CD1c-positive myeloid dendritic cell (primary cell): ENCODE results near the gene SUSD2.
"Not testable (repeated sequence)": the region's sequence is repeated elsewhere in the genome, so short reads cannot be mapped to it uniquely, and the experiment has no call there.

Experiments used
- DNase-seq: peaks from one replicate; pipeline ENCODE4 v3.0.0-alpha.2; 2016; ENCODE audit errors: extremely low spot score

SUSD2 gene

DNA sequence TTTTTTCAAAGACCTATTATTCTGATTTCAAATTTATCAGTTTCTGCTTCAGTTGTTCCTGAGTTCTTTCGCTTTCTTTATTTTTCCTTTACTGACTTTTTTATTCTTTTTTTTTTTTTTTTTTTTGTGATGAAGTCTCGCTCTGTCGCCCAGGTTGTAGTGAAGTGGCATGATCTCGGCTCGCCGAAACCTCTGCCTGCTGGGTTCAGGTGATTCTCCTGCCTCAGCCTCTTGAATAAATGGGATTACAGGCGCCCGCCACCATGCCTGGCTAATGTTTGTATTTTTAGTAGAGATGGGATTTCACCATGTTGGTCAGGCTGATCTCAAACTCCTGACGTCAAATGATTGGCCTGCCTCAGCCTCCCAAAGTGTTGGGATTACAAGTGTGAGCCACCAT, 31.8 kb downstream of the SUSD2 start:
- DNase-seq, result not testable (repeated sequence)

DNA sequence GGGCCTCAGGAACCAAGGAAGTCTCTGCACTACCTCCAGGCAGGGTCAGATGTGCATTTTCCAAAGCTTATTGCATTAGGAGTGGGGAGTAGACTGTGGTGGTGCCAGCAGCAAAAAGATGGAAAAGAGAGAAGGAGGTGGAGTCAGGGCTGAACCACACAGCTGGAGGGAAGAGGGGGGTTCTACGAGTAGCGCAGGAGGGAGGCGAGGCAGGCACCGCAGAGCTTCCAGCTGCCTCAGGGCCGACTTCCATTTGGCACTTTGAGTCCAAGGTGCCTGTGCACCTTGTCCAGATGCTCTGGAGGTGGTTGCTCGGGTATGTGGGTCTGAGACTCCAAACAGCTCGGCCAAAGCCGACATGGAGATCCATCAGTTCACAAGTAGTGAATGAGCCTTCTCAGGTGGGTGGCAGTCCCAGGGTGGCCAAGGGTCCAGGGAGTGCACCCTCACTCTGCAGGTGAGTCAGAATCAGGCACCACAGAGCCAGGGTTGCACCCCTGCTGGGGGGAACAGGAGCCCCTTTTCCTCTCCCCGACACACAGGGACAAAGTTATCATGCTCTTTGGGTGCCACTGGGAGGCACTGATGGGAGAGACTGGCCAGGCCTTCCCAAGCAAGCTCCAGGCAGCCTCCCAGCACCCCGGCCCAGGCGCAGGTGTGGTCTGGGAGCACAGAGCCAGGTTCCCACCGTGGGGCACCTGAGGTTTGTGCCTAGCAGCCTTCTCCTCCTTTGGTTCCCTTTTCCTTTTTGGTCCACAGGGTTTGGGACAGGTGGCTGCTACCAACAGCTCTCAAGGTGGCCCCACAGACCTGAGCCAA, 33.4 kb downstream of the SUSD2 start:
- DNase-seq, result no peak

DNA sequence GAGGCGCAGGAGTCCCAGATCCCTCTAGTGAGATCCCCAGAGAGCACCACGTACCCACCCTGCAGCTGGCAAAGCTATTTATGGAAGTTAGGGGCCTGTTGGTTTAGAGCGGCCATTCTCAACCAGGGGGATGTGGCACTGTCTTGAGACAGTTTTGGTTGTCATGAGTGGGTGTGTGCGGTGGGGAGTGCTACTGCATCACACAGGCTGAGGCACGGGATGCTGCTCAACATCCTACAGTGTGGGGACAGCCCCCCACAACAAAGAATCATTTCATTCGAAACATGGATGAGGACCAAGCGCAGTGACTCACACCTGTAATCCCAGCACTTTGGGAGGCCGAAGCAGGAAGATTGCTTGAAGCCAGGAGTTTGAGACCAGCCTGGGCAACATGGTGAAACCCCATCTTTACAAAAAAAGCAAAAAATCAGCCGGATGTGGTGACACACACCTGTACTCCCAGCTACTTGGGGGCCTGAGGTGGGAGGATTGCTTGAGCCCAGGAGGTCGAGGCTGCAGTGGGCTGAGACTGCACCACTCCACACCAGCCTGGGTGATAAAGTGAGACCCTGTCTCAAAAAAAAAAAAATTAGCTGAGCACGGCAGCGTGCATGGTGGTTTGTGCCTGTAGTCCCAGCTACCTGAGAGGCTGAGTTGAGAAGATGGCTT, 35.4 kb downstream of the SUSD2 start:
- no peak for DNase-seq

DNA sequence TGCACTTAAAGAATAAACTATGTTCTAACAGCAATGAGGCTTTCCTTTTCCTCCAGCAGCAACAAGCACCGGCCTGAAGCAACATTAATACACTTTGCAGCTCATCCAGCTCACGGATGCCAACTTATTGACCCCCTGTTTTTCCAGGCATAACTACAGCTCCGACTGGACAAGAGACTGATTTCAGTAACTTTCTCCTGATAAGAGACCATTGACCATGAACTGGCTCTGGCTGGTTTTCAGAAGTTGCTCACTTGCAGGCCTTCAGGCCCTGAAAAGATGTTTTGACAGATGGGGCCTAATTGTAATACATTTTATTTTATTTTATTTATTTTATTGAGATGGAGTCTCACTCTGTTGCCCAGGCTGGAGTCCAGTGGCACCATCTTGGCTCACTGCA, 36.1 kb downstream of the SUSD2 start:
- DNase-seq, result no peak

DNA sequence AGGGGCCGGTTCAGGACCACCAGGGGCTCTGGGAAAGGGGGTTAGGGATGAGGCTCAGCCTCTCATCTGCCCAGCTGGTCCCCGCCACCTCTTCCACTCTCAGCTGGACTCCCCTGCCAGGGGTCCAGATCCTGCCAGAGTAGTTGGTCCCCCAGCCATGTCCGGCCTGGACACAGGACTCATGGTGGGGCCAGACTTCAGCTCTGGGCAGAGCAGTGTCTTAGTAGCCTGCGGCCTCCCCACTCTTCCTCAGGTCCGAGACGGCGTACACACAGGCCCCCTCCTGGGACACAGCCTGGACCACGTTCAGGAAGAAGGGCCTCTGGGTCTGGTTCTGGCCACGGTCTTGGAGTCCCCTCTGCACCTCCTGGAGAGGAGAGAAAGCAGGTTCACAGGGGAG, 38.5 kb downstream of the SUSD2 start:
- no peak for DNase-seq

DNA sequence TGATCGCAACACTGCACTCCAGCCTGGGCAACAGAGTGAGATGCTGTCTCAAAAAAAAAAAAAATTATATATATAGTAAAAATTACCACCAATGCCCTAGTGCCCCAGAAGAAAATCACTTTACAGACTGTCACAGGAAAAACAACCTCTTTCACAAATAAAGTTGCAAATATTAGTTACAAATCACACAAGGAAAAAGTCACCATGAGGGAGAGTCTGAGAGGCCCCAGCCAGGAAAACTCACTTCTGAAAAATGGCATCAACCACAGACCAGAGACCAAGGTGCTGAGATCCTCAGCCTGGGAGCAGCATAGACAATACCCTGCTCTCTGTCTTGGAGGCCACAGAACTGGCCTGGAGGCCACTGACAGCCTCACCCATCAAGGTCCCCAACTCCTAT, 43.2 kb downstream of the SUSD2 start:
- no peak for DNase-seq

DNA sequence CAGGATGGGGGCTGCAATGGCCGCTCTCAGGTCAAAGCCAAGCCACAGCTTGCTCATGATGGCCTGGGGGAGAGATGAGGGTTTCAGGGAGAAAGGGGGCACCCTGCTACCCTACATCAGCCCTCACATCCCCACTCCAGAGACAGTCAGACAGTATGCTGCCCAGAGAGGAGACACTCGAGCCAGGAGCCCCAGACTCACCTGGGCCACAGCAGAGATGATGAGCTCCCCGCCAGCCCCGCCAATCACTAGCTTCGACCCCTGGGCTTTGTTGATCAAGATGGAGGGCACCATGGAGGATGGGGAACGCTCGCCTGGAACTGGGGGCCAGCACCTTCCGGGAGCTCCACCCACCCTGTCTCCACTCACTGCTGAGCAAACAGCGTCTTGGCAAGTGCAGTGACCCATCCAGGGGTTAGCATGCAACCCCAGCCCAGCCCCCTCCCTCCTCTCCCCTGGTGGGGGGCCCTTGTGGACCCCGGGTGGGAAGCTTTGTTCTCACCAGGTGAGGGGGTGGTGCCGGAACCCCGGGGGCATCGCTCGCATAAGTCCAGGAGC, 43.8 kb downstream of the SUSD2 start:
- no peak for DNase-seq

DNA sequence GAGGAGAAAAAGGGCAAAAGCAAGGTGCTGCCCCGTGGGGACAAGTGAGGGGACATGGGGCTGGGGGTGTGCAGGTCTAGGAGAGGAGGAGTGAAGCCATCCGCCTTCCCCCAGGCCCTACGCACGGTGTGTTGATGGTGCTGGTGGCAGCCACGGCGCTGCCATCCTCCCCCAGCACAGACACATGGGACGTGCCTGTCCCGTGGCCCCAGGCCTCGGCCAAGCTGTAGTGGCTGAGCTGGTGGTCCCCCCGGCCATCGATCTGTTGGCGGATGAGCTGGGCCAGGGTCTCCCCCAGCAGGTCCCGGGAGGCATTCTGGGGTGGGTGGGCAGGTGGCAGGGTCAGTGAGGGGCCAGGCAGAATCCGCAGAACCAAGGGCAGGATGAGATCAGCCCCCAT, 44.7 kb downstream of the SUSD2 start:
- no peak for DNase-seq

DNA sequence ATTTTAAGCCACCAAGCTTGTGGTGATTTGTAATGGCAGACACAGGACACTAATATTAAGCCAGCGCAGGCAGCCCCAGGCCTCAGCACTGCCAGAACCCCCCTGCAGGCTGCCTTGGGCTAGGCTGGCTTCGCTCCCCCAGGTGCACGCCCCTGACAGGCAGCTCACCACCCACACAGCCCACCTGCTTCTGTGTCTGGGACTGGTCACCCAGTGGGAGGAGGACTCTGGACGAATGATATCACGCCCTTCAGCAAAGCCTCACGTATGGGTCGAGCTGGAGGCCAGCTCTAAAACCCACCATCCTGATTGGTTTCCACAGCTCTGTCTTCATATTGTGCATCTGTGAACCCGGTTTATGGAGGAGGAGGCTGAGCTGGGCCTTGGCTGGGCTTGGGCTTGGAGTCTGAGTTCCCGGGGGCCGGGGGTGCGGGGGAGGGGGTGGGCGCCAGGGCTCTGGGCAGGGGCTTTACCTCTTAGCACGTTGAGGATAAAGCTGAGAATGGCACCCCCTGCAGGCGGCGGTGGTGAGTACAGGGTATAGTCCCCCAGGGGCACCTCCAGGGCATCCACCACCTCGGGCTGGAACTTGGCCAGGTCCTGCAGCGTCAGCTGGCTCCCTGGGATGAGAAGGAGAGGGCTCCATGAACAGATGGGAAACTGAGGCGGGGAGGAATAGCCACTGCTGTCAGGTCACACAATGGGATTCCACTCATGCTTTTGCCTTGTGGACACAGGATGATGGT, 49.8 kb downstream of the SUSD2 start:
- DNase-seq, result peak; percentile 64

DNA sequence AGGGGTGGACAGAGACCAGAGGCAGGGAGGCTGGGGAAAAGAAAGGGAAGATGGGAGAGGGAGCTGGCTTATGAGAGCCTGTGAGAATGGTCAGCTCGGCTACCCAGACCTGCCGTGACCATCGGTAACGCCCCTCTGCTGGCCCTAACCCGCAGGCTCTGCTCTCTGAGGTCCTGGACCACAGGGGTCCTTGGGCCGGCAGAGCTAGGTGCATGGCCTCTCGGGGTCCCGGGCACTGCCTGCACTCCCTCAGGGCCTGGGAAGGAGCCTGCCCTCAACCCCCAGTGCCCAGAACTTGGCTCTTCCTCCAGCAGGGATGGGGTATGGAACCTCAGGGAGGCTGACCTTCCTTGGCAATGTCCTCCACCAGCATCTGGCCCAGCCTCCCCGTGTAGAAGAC, 50.4 kb downstream of the SUSD2 start:
- DNase-seq, result no peak

DNA sequence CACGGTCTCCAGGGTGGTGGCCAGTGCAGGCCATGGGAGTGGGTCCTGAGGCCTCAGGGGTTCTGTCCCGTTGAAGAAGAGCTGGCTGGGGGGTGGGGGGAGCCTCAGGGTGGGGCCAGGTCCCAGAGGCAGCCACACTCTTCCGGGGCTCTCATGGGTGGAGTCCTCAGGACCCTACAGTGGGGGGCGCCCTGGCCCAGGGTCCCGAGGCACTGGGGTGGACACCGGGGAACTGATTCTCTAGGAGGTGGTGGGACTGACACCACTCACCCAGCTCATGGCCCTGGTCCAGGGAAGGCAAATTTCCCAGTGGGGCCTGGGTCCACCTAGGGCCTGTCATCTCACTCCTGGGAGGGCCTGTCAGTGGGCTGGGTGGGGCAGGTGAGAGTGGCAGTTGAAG, 50.8 kb downstream of the SUSD2 start:
- DNase-seq, result no peak

DNA sequence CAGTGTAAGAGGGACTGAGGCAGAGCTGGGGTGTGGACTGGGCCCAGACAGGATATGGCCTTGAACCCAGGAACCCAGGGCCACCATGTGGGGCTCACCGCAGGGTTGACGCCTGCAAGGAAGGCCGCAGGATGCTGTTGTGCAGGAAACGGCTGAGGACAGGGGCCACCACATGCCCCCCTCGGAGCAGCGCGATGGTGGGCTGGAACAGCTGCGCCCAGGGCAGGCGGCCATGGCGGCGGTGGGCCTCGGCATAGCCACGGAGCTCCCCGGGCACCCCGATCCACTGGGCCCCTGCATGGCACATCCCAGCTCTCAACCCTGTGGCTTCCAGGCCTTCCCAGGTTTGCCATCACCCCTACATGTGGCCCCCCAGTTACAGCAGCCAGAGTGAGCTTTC, 51.4 kb downstream of the SUSD2 start:
- DNase-seq, result no peak

DNA sequence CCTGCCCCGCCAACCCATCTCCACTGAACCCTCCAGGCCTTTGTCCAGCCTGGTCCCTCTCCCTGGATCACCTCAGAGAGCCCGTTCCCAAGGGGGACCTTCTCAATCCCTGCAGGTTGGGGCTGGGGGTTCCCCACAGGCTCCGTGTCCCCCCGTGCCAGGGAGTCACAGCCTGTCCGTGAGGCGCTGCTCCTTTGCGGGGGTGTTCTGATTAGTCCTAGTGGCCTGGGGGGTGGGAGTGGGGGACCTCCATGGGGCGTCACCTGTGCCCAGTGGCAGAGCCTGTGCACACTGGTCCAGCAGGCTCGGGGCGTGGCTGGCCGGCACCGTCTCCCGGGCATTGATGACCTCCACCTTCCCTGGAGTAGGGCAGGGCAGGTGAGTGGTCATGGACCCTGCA, 51.9 kb downstream of the SUSD2 start:
- no peak for DNase-seq

DNA sequence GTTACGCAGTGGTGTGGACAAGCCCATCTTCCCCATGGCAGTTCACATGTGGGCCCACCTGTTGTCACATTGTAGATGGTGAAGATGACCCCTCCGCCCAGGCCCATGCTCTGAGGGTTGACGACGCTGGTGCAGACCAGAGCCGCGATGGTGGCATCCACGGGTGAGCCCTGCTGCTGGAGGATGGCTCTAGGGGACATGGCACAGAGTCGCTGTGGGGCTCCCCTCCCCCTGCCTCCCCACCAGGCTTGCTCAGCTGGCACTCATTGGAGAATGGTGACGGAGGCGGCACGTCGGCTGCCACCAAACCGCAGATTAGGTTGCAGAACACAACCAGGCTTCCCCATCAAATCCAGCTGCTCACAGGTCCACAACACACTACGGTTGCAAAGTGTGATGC, 52.5 kb downstream of the SUSD2 start:
- no peak for DNase-seq

DNA sequence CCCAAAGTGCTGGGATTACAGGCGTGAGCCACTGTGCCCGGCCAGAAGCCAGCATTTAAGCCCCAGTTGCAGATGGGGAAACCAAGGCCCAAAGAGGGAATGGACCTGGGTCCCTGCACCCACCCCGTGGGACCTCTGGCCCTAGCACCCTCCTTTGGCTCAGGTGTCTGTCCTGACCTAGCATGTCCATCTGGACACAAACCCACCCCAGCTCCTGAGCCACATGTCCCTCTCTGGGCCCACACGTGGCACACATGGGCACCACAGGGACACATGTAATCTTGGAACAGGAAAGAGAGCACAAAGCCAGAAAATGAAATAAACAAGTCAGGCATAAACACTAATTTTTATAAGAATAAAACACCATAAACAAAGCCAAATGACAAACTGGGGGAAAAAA, 54.0 kb downstream of the SUSD2 start:
- DNase-seq, result no peak

DNA sequence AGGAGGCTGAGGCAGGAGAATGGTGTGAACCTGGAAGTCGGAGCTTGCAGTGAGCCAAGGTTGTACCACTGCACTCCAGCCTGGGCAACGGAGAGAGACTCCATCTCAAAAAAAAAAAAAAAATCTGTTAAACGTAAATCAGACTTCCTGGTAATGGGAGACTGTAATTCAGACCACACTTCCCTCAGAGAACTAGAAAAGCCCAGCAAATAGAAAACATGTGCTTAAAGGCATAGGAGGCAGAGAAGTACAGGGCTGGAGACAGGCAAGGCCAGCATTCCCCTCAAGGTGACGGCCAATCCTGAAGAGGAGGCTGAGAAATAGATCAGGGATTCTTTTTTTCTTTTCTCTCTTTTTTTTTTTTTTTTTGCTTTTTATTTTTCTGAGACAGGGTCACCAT, 55.4 kb downstream of the SUSD2 start:
- no peak for DNase-seq

DNA sequence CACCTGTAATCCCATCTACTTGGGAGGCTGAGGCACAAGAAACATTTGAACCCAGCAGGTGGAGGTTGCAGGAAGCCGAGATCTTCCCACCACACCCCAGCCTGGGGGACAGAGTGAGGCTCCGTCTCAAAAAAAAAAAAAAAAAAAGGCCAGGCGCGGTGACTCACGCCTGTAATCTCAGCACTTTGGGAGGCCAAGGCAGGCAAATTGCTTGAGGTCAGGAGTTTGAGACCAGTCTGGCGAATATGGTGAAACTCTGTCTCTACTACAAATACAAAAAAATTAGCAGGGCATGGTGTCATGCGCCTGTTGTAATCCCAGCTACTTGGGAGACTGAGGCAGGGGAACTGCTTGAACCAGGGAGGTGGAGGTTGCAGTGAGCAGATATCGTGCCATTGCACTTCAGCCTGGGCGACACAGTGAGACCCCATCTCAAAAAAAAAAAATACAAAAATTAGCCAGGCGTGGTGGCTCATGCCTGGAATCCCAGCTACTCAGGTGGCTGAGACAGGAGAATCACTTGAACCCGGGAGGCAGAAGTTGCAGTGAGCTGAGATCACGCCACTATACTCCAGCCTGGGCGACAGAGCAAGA, 56.9 kb downstream of the SUSD2 start:
- DNase-seq, result not testable (repeated sequence)
